Stimulated activated memory B cell treated with anti-CD40 and anti-IgM and Interleukin-4, amounts not matched to agents 10 μg/mL and 1 μg/mL and 100 μg/mL, for 72 hours (primary cell): Measurements from ENCODE around the gene WASF2.
A peak's percentile ranks its signal among the peaks of the same experiment; 100 is the strongest.
"Not testable (repeated sequence)": the region's sequence is repeated elsewhere in the genome, so short reads cannot be mapped to it uniquely, and the experiment has no call there.

Experiments used
- ATAC-seq: fragments of 150-1000 bp; cut with Tn5 transposase; 2 replicates; pipeline ENCODE4 v1.10.0; 2021
- H3K27ac Mint-ChIP-seq: one replicate; pipeline ENCODE4 v1.8.0; 2022; ENCODE audit warnings: mild to moderate bottlenecking, mixed read lengths
- H3K27me3 Mint-ChIP-seq: one replicate; pipeline ENCODE4 v1.8.0; 2022; ENCODE audit warnings: mixed read lengths
- H3K36me3 Mint-ChIP-seq: one replicate; pipeline ENCODE4 v1.8.0; 2022; ENCODE audit warnings: mixed read lengths
- H3K4me1 Mint-ChIP-seq: one replicate; pipeline ENCODE4 v1.8.0; 2022; ENCODE audit warnings: mixed read lengths
- H3K4me3 Mint-ChIP-seq: one replicate; pipeline ENCODE4 v1.8.0; 2022; ENCODE audit warnings: mild to moderate bottlenecking, moderate library complexity, mixed read lengths
- H3K9me3 Mint-ChIP-seq: one replicate; pipeline ENCODE4 v1.8.0; 2022; ENCODE audit warnings: mixed read lengths

WASF2 gene

GRCh38 chr1:27397749-27398148 is 92.2 kb downstream of the WASF2 start:
- no peaks in the 10 kb centered on the region for H3K9me3 Mint-ChIP-seq
- peaks cover 27% of the 10 kb centered on the region for H3K4me1 Mint-ChIP-seq
- ATAC-seq: no peak
- no peaks in the 10 kb centered on the region for H3K36me3 Mint-ChIP-seq
- H3K4me3 Mint-ChIP-seq: no peak overlapping the region
- no peaks in the 10 kb centered on the region for H3K27me3 Mint-ChIP-seq
- H3K27ac Mint-ChIP-seq: peak overlapping the region; percentile 8

GRCh38 chr1:27397110-27397509 is 92.9 kb downstream of the WASF2 start:
- H3K9me3 Mint-ChIP-seq: no peaks in the 10 kb centered on the region
- no peaks in the 10 kb centered on the region for H3K36me3 Mint-ChIP-seq
- H3K4me3 Mint-ChIP-seq: no peak overlapping the region
- no peak overlapping the region for H3K27ac Mint-ChIP-seq
- H3K4me1 Mint-ChIP-seq: peaks cover 27% of the 10 kb centered on the region
- ATAC-seq: no peak
- H3K27me3 Mint-ChIP-seq: no peaks in the 10 kb centered on the region

DNA sequence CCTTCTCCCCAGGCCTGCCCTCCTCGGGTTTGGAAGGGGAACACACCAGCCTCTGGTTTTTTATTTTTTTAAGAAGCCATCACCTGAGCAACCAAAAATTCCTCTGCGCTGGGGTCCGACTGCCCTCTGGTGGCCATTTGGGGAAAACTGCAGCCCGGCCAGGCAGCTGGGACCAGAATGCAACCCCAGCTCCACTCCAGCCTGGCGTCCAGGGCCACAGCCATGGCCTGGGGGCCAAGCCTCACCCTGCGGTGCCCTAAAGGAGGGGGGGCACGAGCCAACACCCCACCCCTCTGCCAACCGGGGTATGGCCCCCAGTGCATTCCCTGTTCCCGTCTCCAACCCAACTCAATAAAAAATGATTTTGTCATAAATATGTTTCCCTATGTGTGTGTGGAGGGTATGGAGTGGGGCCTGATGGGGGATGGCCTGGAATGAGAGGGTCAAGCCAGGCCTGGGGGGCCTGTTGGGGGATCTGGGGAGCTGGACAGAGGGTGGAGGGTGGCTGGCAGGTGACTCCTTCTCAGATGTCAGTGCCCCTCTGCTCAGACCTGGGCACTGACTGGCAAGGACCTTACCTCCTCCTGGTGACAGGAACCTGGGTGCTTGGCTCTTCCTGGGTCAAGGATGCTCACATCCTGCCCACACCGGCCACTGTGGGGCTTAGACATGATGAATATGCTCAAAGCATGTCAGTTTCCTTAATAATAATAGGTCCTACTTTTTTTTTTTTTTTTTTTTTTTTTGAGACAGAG is 94.3 kb downstream of the WASF2 start:
- Mint-ChIP-seq H3K4me1 (peaks cover 31% of the 10 kb centered on the region), H3K36me3 (no peaks in the 10 kb centered on the region), H3K27ac (no peak overlapping the region), H3K27me3 (no peaks in the 10 kb centered on the region), H3K4me3 (no peak overlapping the region), H3K9me3 (no peaks in the 10 kb centered on the region)
- peak; percentile 65 for ATAC-seq

- no peaks in the 10 kb centered on the region for H3K9me3 Mint-ChIP-seq
- no peaks in the 10 kb centered on the region for H3K27me3 Mint-ChIP-seq
- H3K4me3 Mint-ChIP-seq: no peak overlapping the region
- no peaks in the 10 kb centered on the region for H3K36me3 Mint-ChIP-seq
- H3K27ac Mint-ChIP-seq: no peak overlapping the region
- no peak for ATAC-seq
- peaks cover 31% of the 10 kb centered on the region for H3K4me1 Mint-ChIP-seq
Measured at GRCh38 chr1:27394925-27395324, 95.0 kb downstream of the WASF2 start.

GRCh38 chr1:27394282-27394658 is 95.7 kb downstream of the WASF2 start:
- no peaks in the 10 kb centered on the region for H3K27me3 Mint-ChIP-seq
- H3K4me3 Mint-ChIP-seq: no peak overlapping the region
- no peaks in the 10 kb centered on the region for H3K9me3 Mint-ChIP-seq
- H3K36me3 Mint-ChIP-seq: no peaks in the 10 kb centered on the region
- no peak overlapping the region for H3K27ac Mint-ChIP-seq
- ATAC-seq: no peak
- peaks cover 31% of the 10 kb centered on the region for H3K4me1 Mint-ChIP-seq

DNA sequence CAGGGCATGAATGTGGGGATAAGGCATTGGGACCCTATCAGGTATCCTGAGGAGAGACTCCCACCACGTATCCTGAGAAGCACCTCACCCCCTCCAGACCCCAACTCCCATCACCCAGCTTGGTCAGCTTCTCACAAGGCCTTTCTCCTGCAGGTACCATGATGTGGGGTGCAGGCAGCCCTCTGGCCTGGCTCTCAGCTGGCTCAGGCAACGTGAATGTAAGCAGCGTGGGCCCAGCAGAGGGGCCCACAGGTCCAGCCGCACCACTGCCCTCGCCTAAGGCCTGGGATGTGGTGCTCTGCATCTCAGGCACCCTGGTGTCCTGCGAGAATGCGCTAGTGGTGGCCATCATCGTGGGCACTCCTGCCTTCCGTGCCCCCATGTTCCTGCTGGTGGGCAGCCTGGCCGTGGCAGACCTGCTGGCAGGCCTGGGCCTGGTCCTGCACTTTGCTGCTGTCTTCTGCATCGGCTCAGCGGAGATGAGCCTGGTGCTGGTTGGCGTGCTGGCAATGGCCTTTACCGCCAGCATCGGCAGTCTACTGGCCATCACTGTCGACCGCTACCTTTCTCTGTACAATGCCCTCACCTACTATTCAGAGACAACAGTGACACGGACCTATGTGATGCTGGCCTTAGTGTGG is 96.2 kb downstream of the WASF2 start:
- Mint-ChIP-seq H3K9me3 (no peaks in the 10 kb centered on the region), H3K27me3 (no peaks in the 10 kb centered on the region), H3K27ac (no peak overlapping the region), H3K4me1 (peaks cover 32% of the 10 kb centered on the region), H3K4me3 (no peak overlapping the region), H3K36me3 (no peaks in the 10 kb centered on the region)
- no peak for ATAC-seq

- no peaks in the 10 kb centered on the region for H3K9me3 Mint-ChIP-seq
- H3K27me3 Mint-ChIP-seq: no peaks in the 10 kb centered on the region
- H3K4me3 Mint-ChIP-seq: peak overlapping the region; percentile 72
- no peaks in the 10 kb centered on the region for H3K36me3 Mint-ChIP-seq
- peak; percentile 2 for ATAC-seq
- H3K4me1 Mint-ChIP-seq: peaks cover 36% of the 10 kb centered on the region
- H3K27ac Mint-ChIP-seq: peak overlapping the region; percentile 81
Measured at GRCh38 chr1:27392778-27393635, 97.0 kb downstream of the WASF2 start.

GRCh38 chr1:27392096-27392777 is 97.7 kb downstream of the WASF2 start, which contains the start of gene GPR3:
Gene GPR3, plus strand, starts transcription at chr1:27392622. Its CDS starts 1,177 bp downstream, at chr1:27393799.
- Mint-ChIP-seq H3K36me3 (no peaks in the 10 kb centered on the region), H3K9me3 (no peaks in the 10 kb centered on the region), H3K27ac (peak within 1 kb of the TSS; percentile 81), H3K4me3 (peak within 1 kb of the TSS; percentile 85), H3K27me3 (no peaks in the 10 kb centered on the region), H3K4me1 (peaks cover 36% of the 10 kb centered on the region)
- peak; percentile 95 for ATAC-seq

DNA sequence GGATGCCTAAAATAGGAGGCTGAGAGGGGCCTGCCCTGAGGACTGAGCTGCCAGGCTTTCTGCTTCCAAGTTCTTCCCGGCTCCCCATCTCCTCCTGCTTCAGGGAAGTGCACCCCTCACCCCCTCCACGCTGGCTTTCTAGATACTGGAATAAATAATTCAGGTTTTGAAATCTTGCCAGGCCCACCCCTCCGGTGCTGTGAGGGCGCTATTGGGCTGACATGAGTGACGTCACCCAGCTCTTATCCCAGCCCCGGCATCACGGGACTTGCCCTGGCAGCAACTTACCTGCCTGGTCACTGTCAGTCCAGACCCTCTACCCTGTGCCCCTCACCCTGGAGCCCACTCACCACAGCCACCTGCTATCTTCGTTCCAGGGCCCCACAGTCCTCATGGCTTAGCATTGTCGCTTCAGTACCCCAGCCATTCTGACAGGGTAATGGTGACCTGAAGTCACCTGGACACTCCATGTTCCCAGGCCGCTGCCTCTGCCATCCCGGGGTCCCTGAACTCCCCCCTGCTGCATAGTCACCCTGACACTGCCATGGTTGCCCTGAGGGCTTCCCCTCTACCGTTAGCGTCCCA is 98.4 kb downstream of the WASF2 start:
- H3K27me3 Mint-ChIP-seq: no peaks in the 10 kb centered on the region
- no peak for ATAC-seq
- no peaks in the 10 kb centered on the region for H3K9me3 Mint-ChIP-seq

GRCh38 chr1:27388337-27389005 is 101.5 kb downstream of the WASF2 start:
- Mint-ChIP-seq H3K9me3 (no peaks in the 10 kb centered on the region), H3K4me1 (peaks cover 25% of the 10 kb centered on the region), H3K4me3 (no peak overlapping the region), H3K36me3 (no peaks in the 10 kb centered on the region), H3K27me3 (no peaks in the 10 kb centered on the region), H3K27ac (no peak overlapping the region)
- no peak for ATAC-seq

More for the DNA sequence above, 98.4 kb downstream of the WASF2 start:
- Mint-ChIP-seq H3K36me3 (no peaks in the 10 kb centered on the region), H3K27ac (peak overlapping the region; percentile 81), H3K4me3 (peak overlapping the region; percentile 85), H3K4me1 (peaks cover 36% of the 10 kb centered on the region)

- H3K36me3 Mint-ChIP-seq, ATAC-seq: not testable (repeated sequence)
Measured at GRCh38 chr1:27384797-27385196, 105.2 kb downstream of the WASF2 start.

DNA sequence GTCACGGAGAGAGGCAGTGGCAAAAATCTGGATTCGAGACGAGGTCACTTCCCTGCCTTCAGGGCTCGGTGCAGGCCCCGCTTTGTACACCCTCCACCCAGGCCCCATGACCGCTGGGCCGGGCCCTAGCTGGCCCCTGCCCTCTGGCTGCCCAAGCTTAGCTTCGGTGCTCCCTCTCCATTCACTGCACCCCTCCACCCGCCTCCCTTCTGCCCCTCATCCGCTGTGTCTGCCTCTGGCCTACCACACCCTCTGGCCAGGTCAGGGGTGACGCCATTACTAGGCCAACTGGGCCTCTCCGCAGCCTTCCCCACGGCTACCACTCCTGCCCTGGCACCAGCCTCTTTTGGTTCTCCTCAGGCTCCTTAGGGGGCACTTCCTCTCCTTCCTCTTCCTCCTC is 106.3 kb downstream of the WASF2 start:
- Mint-ChIP-seq H3K4me3 (no peak overlapping the region), H3K27ac (no peak overlapping the region)

More at GRCh38 chr1:27384797-27385196, 105.2 kb downstream of the WASF2 start:
- not testable (repeated sequence) for H3K9me3 Mint-ChIP-seq, H3K4me3 Mint-ChIP-seq, H3K27ac Mint-ChIP-seq, H3K27me3 Mint-ChIP-seq
- H3K4me1 Mint-ChIP-seq: peaks cover 13% of the 10 kb centered on the region

GRCh38 chr1:27383039-27383605 is 106.8 kb downstream of the WASF2 start, which contains the start of gene CD164L2:
Gene CD164L2, minus strand, starts transcription at chr1:27383333. Its CDS starts 94 bp downstream, at chr1:27383239.
- no peak for ATAC-seq

More for the DNA sequence above, 106.3 kb downstream of the WASF2 start:
- H3K36me3 Mint-ChIP-seq: no peaks in the 10 kb centered on the region
- ATAC-seq: no peak
- peaks cover 12% of the 10 kb centered on the region for H3K4me1 Mint-ChIP-seq
- H3K9me3 Mint-ChIP-seq: no peaks in the 10 kb centered on the region
- H3K27me3 Mint-ChIP-seq: no peaks in the 10 kb centered on the region

More at GRCh38 chr1:27383039-27383605, 106.8 kb downstream of the WASF2 start, which contains the start of gene CD164L2:
- no peaks in the 10 kb centered on the region for H3K9me3 Mint-ChIP-seq
- H3K27me3 Mint-ChIP-seq: no peaks in the 10 kb centered on the region
- peak within 1 kb of the TSS; percentile 11 for H3K27ac Mint-ChIP-seq
- H3K4me3 Mint-ChIP-seq: no peak within 1 kb of the TSS
- no peaks in the 10 kb centered on the region for H3K36me3 Mint-ChIP-seq
- peaks cover 8% of the 10 kb centered on the region for H3K4me1 Mint-ChIP-seq
